ENCODE measurements around the gene PCDHGB3.

The PCDHGB3 gene

GRCh38 chr5:141349917-141350619, 20.0 kb upstream of the PCDHGB3 start, which contains the start of gene PCDHGB1:
PCDHGB1 (plus strand) TSS chr5:141350099; CDS start chr5:141350261, 162 bp downstream.
- H3K27ac ChIP-seq, result 0 out of 2 replicates have a peak within 1 kb of the TSS, but pooled peaks have one; percentile 37
- peak; percentile 88 for TF ChIP-seq CTCF (IDR thresholded peaks at IDR 0.05)
- TF ChIP-seq ZFX (IDR thresholded peaks at IDR 0.05; ENCODE audit: borderline replicate concordance), result no peak

- no peak overlapping the region for H3K27ac ChIP-seq
- no peak for TF ChIP-seq ZFX (IDR thresholded peaks at IDR 0.05; ENCODE audit: borderline replicate concordance)
- TF ChIP-seq CTCF (IDR thresholded peaks at IDR 0.05), result no peak
Observed at GRCh38 chr5:141351591-141351990, 18.5 kb upstream of the PCDHGB3 start.

- no peak within 1 kb of the TSS for H3K27ac ChIP-seq
- TF ChIP-seq ZFX (IDR thresholded peaks at IDR 0.05; ENCODE audit: borderline replicate concordance), result no peak
- TF ChIP-seq CTCF (IDR thresholded peaks at IDR 0.05), result peak; percentile 45
Observed at GRCh38 chr5:141354900-141355469, 15.1 kb upstream of the PCDHGB3 start, which contains the start of gene PCDHGA4. PCDHGA4 (plus strand) TSS chr5:141355021; CDS start chr5:141355108, 87 bp downstream.

GRCh38 chr5:141355641-141356040, 14.4 kb upstream of the PCDHGB3 start:
- TF ChIP-seq ZFX (IDR thresholded peaks at IDR 0.05; ENCODE audit: borderline replicate concordance), result no peak
- no peak for TF ChIP-seq CTCF (IDR thresholded peaks at IDR 0.05)
- H3K27ac ChIP-seq, result no peak overlapping the region

GRCh38 chr5:141356133-141356532, 13.9 kb upstream of the PCDHGB3 start:
- TF ChIP-seq ZFX (IDR thresholded peaks at IDR 0.05; ENCODE audit: borderline replicate concordance) (no peak), CTCF (IDR thresholded peaks at IDR 0.05) (no peak)
- H3K27ac ChIP-seq, result no peak overlapping the region

GRCh38 chr5:141356950-141357349, 13.1 kb upstream of the PCDHGB3 start:
- TF ChIP-seq ZFX (IDR thresholded peaks at IDR 0.05; ENCODE audit: borderline replicate concordance), result no peak

GRCh38 chr5:141359790-141360426, 10.1 kb upstream of the PCDHGB3 start, which contains the start of gene PCDHGB2:
PCDHGB2 (plus strand) TSS chr5:141359994; CDS start chr5:141360136, 142 bp downstream.
- H3K27ac ChIP-seq, result no peak within 1 kb of the TSS
- TF ChIP-seq CTCF (IDR thresholded peaks at IDR 0.05) (peak; percentile 60), ZFX (IDR thresholded peaks at IDR 0.05; ENCODE audit: borderline replicate concordance) (no peak)

More at GRCh38 chr5:141356950-141357349, 13.1 kb upstream of the PCDHGB3 start:
- H3K27ac ChIP-seq, result no peak overlapping the region
